ENCODE measurements around the gene RPP25L. TPM values are rescaled to one million over a fixed set of nuclear protein-coding genes. Genes with fewer than 3 reads are reported as not detected.

RPP25L gene
- total RNA-seq, 1 experiment from 2014 or later = 40.3 TPM

DNA sequence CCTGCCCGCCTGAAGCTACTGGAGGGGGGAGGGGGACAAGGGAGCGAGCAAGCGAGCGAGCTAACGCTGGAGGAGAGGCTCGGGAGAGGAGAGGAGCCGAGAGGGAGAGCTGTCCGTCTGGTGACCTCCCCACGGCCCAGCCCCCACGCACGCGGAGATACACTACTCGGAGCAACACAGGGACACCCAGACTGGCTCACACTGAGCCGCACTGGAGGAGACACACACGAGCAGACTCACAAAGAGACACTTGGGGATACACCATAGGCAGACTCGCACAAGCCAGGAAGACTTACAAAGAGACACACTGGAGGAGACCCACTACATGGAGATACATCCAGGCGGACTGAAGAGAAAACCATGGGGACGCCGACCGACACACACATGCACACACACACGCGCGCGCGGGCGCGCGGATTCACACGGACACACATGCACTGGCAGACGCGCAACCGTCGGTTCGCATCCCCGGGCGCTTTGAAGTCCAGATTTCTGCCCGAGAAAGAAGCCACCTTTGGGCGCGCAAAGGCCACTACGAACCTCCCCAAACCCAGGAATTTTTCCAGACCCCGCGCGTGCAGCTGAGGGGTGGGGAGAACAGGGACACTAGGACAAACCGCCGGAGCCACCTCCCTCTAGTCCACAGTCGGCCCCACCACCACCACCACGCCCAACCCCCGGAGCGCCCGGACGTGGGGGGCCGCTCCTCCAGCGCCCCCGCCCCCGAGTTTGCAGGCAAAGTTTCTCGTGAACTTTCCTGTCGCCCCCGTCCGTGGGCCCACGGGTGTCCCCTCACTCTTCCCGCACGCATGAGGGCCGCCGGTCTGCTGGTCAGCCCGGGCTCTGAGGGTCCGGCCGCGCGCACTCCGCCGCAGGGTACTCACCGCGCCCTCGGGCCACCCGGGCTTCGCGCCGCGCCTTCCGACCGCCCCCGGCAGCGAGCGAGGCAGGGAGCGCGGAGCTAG, 22.9 kb downstream of the RPP25L start:
- no peak overlapping the region for H2AFZ ChIP-seq (ENCODE audit: low read length)
- no peak overlapping the region for H3K4me3 ChIP-seq (ENCODE audit: low read length)
- no peak overlapping the region for H3K4me2 ChIP-seq (ENCODE audit: low read depth, low read length, poor library complexity, severe bottlenecking)
- no peak overlapping the region for H3K9ac ChIP-seq (ENCODE audit: low read length)
- H3K9me3 ChIP-seq (ENCODE audit: low read length) = no peaks in the 10 kb centered on the region
- no peaks in the 10 kb centered on the region for H3K9me2 ChIP-seq (replicated peaks; ENCODE audit: insufficient read depth, low read length)
- peaks cover 4% of the 10 kb centered on the region; the same call in 1 of the 2 replicates for H4K20me1 ChIP-seq (ENCODE audit: insufficient read depth, low read depth, low read length)
- DNase-seq = no peak
- no peaks in the 10 kb centered on the region for H3K79me2 ChIP-seq (ENCODE audit: low read length)
- no peaks in the 10 kb centered on the region for H3K4me1 ChIP-seq (ENCODE audit: low read length)
- no peaks in the 10 kb centered on the region for H3K36me3 ChIP-seq (ENCODE audit: insufficient read depth, low read length)
- no peaks in the 10 kb centered on the region for H3K27me3 ChIP-seq (ENCODE audit: low read length)
- no peak overlapping the region for H3K27ac ChIP-seq (ENCODE audit: low read length)

DNA sequence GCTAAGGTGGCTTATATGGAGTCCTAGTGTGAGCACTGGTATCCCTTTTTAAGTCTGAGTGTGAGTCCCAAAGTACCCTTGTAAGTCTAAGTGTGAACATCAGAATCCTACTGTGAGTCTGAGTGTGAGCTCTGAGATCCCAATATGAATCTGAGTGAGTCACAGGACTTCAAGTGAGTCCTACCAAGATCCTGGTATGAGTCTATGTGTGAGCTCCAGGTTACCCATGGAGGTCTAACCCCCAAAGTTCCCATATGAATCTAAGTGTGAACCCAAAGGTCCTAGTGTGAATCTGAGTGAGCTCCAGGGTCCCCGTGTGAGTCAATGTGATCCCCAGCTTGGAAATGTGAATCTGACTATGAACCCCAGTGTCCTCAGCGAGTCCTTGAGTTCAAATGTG, 24.6 kb downstream of the RPP25L start:
- Histone ChIP-seq H3K9me2 (replicated peaks; ENCODE audit: insufficient read depth, low read length) (no peaks in the 10 kb centered on the region), H3K79me2 (ENCODE audit: low read length) (no peaks in the 10 kb centered on the region), H3K4me1 (ENCODE audit: low read length) (no peaks in the 10 kb centered on the region), H3K27ac (ENCODE audit: low read length) (no peak overlapping the region), H3K9ac (ENCODE audit: low read length) (no peak overlapping the region), H2AFZ (ENCODE audit: low read length) (no peak overlapping the region), H3K4me2 (ENCODE audit: low read depth, low read length, poor library complexity, severe bottlenecking) (no peak overlapping the region), H3K9me3 (ENCODE audit: low read length) (no peaks in the 10 kb centered on the region), H3K36me3 (ENCODE audit: insufficient read depth, low read length) (no peaks in the 10 kb centered on the region), H4K20me1 (ENCODE audit: insufficient read depth, low read depth, low read length) (peaks cover 4% of the 10 kb centered on the region; the same call in 1 of the 2 replicates), H3K4me3 (ENCODE audit: low read length) (no peak overlapping the region), H3K27me3 (ENCODE audit: low read length) (no peaks in the 10 kb centered on the region)
- no peak for DNase-seq

DNA sequence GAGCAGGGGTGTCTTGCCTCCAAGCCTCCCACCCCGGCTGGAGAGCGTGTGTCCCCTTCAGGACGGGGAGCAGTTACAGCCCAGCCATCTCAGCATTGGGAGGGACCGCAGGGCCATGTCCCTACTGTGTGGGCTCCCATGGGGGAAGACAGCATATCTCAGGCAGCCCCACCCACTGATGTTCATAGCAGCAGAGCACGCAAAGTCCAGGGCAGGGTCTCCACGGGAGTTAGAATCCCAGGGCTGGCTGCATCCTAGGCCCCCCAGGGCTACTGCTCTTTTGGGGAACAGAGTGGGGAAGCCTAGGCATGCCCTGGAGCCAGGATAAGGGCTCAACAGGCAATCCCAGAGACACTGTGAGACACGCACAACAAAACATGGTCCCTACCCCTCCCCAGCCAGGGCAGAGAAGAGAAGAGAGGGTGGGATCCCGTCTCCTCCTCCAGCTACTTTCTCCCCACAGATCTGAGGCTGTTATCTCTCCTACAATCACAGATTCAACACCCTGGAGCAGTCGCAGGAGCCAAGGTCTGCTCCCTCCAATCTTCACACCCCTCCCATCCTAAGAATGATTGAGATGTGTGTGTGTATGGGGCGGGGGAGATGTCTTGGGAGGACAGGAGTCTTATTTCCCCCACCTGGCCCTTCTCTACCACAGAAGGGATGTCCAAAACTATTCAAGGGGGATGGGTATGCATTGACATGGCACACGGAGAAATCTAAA, 25.8 kb downstream of the RPP25L start:
- Histone ChIP-seq H3K4me2 (ENCODE audit: low read depth, low read length, poor library complexity, severe bottlenecking) (no peak overlapping the region), H4K20me1 (ENCODE audit: insufficient read depth, low read depth, low read length) (no peaks in the 10 kb centered on the region; the same call in 1 of the 2 replicates), H2AFZ (ENCODE audit: low read length) (no peak overlapping the region), H3K4me1 (ENCODE audit: low read length) (no peaks in the 10 kb centered on the region), H3K4me3 (ENCODE audit: low read length) (no peak overlapping the region), H3K27ac (ENCODE audit: low read length) (no peak overlapping the region), H3K36me3 (ENCODE audit: insufficient read depth, low read length) (no peaks in the 10 kb centered on the region), H3K9ac (ENCODE audit: low read length) (no peak overlapping the region), H3K9me3 (ENCODE audit: low read length) (no peaks in the 10 kb centered on the region), H3K27me3 (ENCODE audit: low read length) (no peaks in the 10 kb centered on the region), H3K9me2 (replicated peaks; ENCODE audit: insufficient read depth, low read length) (no peaks in the 10 kb centered on the region), H3K79me2 (ENCODE audit: low read length) (no peaks in the 10 kb centered on the region)
- no peak for DNase-seq

DNA sequence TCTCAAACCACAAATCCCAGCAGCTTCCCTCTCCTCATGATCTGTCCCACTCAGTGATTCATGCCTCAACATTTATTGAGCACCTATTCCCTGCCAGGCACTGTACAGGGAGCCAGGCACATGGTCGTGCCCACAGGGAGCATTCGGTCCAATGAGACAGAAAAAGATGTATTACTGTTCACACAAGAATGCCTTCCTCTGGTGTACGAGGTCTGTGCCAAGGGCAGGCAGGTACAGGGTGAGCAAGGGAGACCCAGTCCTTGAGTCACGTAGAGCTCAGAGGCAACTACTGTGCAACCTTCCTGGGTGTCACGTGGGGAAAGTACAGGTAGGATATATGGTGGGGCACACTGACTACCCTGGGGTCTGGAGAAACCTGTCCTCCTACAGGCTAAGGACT, 26.9 kb downstream of the RPP25L start:
- no peaks in the 10 kb centered on the region for H3K9me2 ChIP-seq (replicated peaks; ENCODE audit: insufficient read depth, low read length)
- no peak for DNase-seq
- no peak overlapping the region for H3K4me2 ChIP-seq (ENCODE audit: low read depth, low read length, poor library complexity, severe bottlenecking)
- no peak overlapping the region for H2AFZ ChIP-seq (ENCODE audit: low read length)
- no peaks in the 10 kb centered on the region; the same call in 1 of the 2 replicates for H4K20me1 ChIP-seq (ENCODE audit: insufficient read depth, low read depth, low read length)
- H3K27me3 ChIP-seq (ENCODE audit: low read length) = no peaks in the 10 kb centered on the region
- H3K79me2 ChIP-seq (ENCODE audit: low read length) = no peaks in the 10 kb centered on the region
- no peak overlapping the region for H3K27ac ChIP-seq (ENCODE audit: low read length)
- H3K4me3 ChIP-seq (ENCODE audit: low read length) = no peak overlapping the region
- no peaks in the 10 kb centered on the region for H3K9me3 ChIP-seq (ENCODE audit: low read length)
- H3K4me1 ChIP-seq (ENCODE audit: low read length) = no peaks in the 10 kb centered on the region
- no peak overlapping the region for H3K9ac ChIP-seq (ENCODE audit: low read length)
- H3K36me3 ChIP-seq (ENCODE audit: insufficient read depth, low read length) = no peaks in the 10 kb centered on the region

DNA sequence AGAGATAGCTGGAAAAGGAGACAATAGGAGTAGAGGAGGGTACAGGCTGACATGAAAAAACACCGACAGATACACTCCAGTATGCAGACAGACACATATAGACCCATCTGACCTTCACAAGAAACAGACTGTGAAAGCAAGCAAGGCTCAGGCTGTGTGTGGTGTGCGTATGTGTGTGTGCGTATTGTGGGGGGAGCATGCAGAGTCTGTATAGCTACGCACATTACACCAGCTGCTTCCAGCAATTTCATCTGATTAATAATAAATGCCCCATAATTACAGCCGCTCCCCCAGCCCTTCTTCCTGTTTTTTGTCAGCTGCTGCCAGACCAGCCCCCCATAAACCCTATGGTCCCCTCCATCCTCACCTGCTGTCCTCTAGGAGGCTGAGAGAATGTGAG, 29.1 kb downstream of the RPP25L start:
- Histone ChIP-seq H2AFZ (ENCODE audit: low read length) (no peak overlapping the region), H3K27me3 (ENCODE audit: low read length) (no peaks in the 10 kb centered on the region), H3K9me2 (replicated peaks; ENCODE audit: insufficient read depth, low read length) (no peaks in the 10 kb centered on the region), H3K9ac (ENCODE audit: low read length) (no peak overlapping the region), H4K20me1 (ENCODE audit: insufficient read depth, low read depth, low read length) (no peaks in the 10 kb centered on the region; the same call in 1 of the 2 replicates), H3K27ac (ENCODE audit: low read length) (no peak overlapping the region), H3K9me3 (ENCODE audit: low read length) (no peaks in the 10 kb centered on the region), H3K4me3 (ENCODE audit: low read length) (no peak overlapping the region), H3K4me1 (ENCODE audit: low read length) (no peaks in the 10 kb centered on the region), H3K79me2 (ENCODE audit: low read length) (no peaks in the 10 kb centered on the region), H3K36me3 (ENCODE audit: insufficient read depth, low read length) (no peaks in the 10 kb centered on the region), H3K4me2 (ENCODE audit: low read depth, low read length, poor library complexity, severe bottlenecking) (no peak overlapping the region)
- DNase-seq = no peak

DNA sequence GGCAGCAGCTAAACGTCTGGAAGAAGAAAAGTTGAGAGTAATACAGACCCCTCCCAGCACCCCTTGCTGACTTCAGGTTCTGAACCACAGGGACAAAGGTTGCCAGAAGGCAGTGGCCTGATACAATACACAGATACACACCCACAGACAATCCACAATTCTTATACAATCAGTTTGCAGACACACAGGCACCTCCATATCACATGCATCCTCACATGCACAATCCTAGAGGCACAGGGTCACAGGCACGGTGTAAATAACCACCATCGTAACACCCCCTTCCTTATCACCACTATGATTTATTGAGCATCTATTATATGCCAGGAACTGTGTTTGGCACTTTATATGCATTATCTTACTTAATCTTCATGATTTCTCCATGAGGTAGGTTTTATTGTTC, 30.6 kb downstream of the RPP25L start:
- H3K79me2 ChIP-seq (ENCODE audit: low read length) = no peaks in the 10 kb centered on the region
- H3K27me3 ChIP-seq (ENCODE audit: low read length) = no peaks in the 10 kb centered on the region
- H3K9ac ChIP-seq (ENCODE audit: low read length) = no peak overlapping the region
- no peak overlapping the region for H3K27ac ChIP-seq (ENCODE audit: low read length)
- H3K4me3 ChIP-seq (ENCODE audit: low read length) = no peak overlapping the region
- no peak overlapping the region for H2AFZ ChIP-seq (ENCODE audit: low read length)
- H3K36me3 ChIP-seq (ENCODE audit: insufficient read depth, low read length) = no peaks in the 10 kb centered on the region
- H3K9me3 ChIP-seq (ENCODE audit: low read length) = no peaks in the 10 kb centered on the region
- no peak for DNase-seq
- H4K20me1 ChIP-seq (ENCODE audit: insufficient read depth, low read depth, low read length) = no peaks in the 10 kb centered on the region; the same call in 1 of the 2 replicates
- no peaks in the 10 kb centered on the region for H3K4me1 ChIP-seq (ENCODE audit: low read length)
- H3K4me2 ChIP-seq (ENCODE audit: low read depth, low read length, poor library complexity, severe bottlenecking) = no peak overlapping the region
- H3K9me2 ChIP-seq (replicated peaks; ENCODE audit: insufficient read depth, low read length) = no peaks in the 10 kb centered on the region

DNA sequence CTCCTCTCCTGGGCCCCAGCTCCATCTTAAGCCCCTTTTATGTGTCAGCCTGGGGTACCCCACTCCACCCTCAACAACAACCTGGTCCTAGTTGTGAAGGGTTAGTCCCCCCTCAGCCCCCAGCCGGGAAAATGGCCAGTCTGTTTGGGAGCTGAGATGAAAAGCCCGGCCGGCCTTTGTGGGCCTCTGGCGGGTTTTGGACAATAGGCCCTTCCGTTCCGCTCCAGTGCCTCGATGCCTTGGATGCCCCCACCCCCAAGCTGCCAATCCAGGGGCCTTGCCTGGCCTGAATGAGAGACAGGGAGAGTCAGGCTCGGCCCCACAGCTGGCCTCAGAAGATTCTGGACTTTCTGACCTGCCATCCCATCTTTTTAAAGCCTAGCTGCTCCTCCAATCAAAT, 31.5 kb downstream of the RPP25L start:
- DNase-seq = no peak
- Histone ChIP-seq H3K79me2 (ENCODE audit: low read length) (no peaks in the 10 kb centered on the region), H3K9me3 (ENCODE audit: low read length) (no peaks in the 10 kb centered on the region)

DNA sequence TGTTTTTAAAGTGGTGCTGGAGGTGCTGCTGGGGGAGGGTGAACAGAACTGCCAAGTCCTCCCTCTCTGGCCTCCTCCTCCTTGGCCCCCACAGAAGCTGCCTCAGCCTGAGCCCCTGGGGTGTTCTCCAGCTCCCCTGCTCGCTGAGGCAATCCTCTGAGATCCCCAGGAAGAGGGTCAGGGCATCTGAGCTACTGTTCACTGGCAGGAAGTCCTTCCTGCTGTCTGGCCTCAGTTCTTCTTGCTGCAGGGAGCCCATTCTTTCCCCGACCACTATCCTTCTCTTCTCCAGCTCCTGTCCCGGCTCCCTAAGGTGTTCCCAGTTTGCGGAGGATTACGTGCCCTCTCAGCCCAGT, 32.1 kb downstream of the RPP25L start:
- Histone ChIP-seq H3K36me3 (ENCODE audit: insufficient read depth, low read length) (no peaks in the 10 kb centered on the region), H3K4me2 (ENCODE audit: low read depth, low read length, poor library complexity, severe bottlenecking) (no peak overlapping the region), H3K79me2 (ENCODE audit: low read length) (no peaks in the 10 kb centered on the region), H2AFZ (ENCODE audit: low read length) (no peak overlapping the region), H4K20me1 (ENCODE audit: insufficient read depth, low read depth, low read length) (no peaks in the 10 kb centered on the region; the same call in 1 of the 2 replicates), H3K9ac (ENCODE audit: low read length) (no peak overlapping the region), H3K4me3 (ENCODE audit: low read length) (no peak overlapping the region), H3K27ac (ENCODE audit: low read length) (no peak overlapping the region), H3K4me1 (ENCODE audit: low read length) (no peaks in the 10 kb centered on the region), H3K9me3 (ENCODE audit: low read length) (no peaks in the 10 kb centered on the region), H3K27me3 (ENCODE audit: low read length) (no peaks in the 10 kb centered on the region), H3K9me2 (replicated peaks; ENCODE audit: insufficient read depth, low read length) (no peaks in the 10 kb centered on the region)
- no peak for DNase-seq

More for the DNA sequence above, 31.5 kb downstream of the RPP25L start:
- H3K27ac ChIP-seq (ENCODE audit: low read length) = no peak overlapping the region
- H3K36me3 ChIP-seq (ENCODE audit: insufficient read depth, low read length) = no peaks in the 10 kb centered on the region
- no peaks in the 10 kb centered on the region for H3K4me1 ChIP-seq (ENCODE audit: low read length)
- no peaks in the 10 kb centered on the region for H3K9me2 ChIP-seq (replicated peaks; ENCODE audit: insufficient read depth, low read length)
- no peak overlapping the region for H3K4me2 ChIP-seq (ENCODE audit: low read depth, low read length, poor library complexity, severe bottlenecking)
- H3K27me3 ChIP-seq (ENCODE audit: low read length) = no peaks in the 10 kb centered on the region
- H4K20me1 ChIP-seq (ENCODE audit: insufficient read depth, low read depth, low read length) = no peaks in the 10 kb centered on the region; the same call in 1 of the 2 replicates
- no peak overlapping the region for H2AFZ ChIP-seq (ENCODE audit: low read length)
- H3K4me3 ChIP-seq (ENCODE audit: low read length) = no peak overlapping the region
- no peak overlapping the region for H3K9ac ChIP-seq (ENCODE audit: low read length)

All from Karpas-422 (cell line).